Ovary (tissue), 3 donors: Measurements from ENCODE around the gene WDR6.

ENCODE experiments used
- POLR2A ChIP-seq: fragments of 450-650 bp; IDR thresholded peaks from one replicate; pipeline ENCODE4 v1.6.1; 2017; ENCODE audit warnings: antibody characterized with exemption, mild to moderate bottlenecking, moderate library complexity
- TF ChIP-seq, protein P1 (sequence below), 3 donors: fragments of 450-650 bp in 2 of 3; fragments of 200-600 bp in 1 of 3; IDR thresholded peaks; one replicate each; pipeline versions ENCODE4 v1.5.1 to v1.8.0; 2016 to 2022; ENCODE audit warnings: antibody characterized with exemption in 3 of 3, mild to moderate bottlenecking in 1 of 3
- donor health status: DM: no; HTN: no; CAD: no.

DNA sequence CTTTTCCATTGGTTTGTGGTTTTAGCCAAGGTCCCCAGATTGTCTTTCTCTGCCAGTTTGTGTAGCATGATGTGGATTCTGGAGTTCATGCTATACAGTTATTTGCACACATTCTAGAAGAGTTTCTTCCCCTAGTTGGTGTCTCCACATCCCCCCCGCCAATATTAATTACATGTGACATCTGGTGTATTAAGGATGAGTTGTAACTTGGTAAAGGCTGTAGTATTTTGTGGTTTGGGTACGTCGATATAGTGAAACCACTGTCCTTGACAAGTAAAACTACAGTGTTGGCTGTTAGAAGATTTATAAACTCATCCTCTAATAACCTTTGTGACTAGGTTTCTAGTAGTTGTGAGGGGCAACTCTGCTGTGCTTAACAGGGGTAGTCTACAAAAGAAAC, 40.8 kb upstream of the WDR6 start:
- TF ChIP-seq, protein P1, sequence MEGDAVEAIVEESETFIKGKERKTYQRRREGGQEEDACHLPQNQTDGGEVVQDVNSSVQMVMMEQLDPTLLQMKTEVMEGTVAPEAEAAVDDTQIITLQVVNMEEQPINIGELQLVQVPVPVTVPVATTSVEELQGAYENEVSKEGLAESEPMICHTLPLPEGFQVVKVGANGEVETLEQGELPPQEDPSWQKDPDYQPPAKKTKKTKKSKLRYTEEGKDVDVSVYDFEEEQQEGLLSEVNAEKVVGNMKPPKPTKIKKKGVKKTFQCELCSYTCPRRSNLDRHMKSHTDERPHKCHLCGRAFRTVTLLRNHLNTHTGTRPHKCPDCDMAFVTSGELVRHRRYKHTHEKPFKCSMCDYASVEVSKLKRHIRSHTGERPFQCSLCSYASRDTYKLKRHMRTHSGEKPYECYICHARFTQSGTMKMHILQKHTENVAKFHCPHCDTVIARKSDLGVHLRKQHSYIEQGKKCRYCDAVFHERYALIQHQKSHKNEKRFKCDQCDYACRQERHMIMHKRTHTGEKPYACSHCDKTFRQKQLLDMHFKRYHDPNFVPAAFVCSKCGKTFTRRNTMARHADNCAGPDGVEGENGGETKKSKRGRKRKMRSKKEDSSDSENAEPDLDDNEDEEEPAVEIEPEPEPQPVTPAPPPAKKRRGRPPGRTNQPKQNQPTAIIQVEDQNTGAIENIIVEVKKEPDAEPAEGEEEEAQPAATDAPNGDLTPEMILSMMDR (IDR thresholded peaks at IDR 0.05): no peak
- no peak for TF ChIP-seq POLR2A
